Measurements from ENCODE around the gene NDUFAF8.

GRCh38 chr17:81257533-81257932, 18.4 kb downstream of the NDUFAF8 start:
- TF ChIP-seq E2F4 (IDR thresholded peaks at IDR 0.05; ENCODE audit: low read depth, low read length) (no peak), NKRF (conservative IDR thresholded peaks at IDR 0.05) (no peak), RFX5 (IDR thresholded peaks at IDR 0.05; ENCODE audit: low read depth, low read length) (no peak), CTCF (IDR thresholded peaks at IDR 0.05 in 2 of 3, conservative IDR thresholded peaks at IDR 0.05 in 1 of 3; ENCODE audit: control insufficient read depth in 2 of 3, extremely low read depth in 1 of 3, insufficient read depth in 1 of 3, low read depth in 3 of 3, low read length in 3 of 3) (no peak), PKNOX1 (IDR thresholded peaks at IDR 0.05) (no peak), RAD21 (IDR thresholded peaks at IDR 0.05; ENCODE audit: insufficient read depth, low read depth, low read length) (no peak), CREB1 (IDR thresholded peaks at IDR 0.05; ENCODE audit: low read depth) (no peak), CREM (IDR thresholded peaks at IDR 0.05; ENCODE audit: low read depth) (no peak)

Data from GM12878 (cell line).